B cell (primary cell): ENCODE measurements around the gene ARL5B.

Experiments used
- EZH2 ChIP-seq: IDR thresholded peaks from 2 replicates; pipeline ENCODE4 v1.6.1; 2012; ENCODE audit warnings: borderline replicate concordance, low read depth, mild to moderate bottlenecking, moderate library complexity, low read length; ENCODE audit not compliant: insufficient read depth, poor library complexity, severe bottlenecking
- TF ChIP-seq, protein P1 (sequence below): fragments of 200-600 bp; IDR thresholded peaks from one replicate; pipeline ENCODE4 v1.8.0; 2022; ENCODE audit warnings: antibody characterized with exemption, mild to moderate bottlenecking

DNA sequence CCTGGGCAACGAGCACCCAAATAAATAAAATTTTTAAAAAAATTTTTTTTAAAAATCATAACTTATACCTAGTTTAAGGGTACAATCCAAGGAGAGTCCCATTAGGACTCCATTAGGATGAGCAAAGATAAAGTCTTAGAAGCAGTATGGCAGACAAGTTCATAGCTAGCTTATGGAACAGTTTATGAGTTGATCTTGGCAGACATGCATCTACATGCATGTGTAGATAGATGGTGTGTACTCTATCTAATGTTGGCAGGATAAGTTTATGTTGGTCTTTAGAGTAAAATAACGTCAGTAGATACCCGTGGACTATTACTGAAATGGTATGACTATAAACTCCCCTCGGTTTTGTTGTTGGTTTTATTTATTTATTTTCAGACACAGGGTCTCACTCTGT lies 48.1 kb upstream of the ARL5B start:
- TF ChIP-seq, protein P1, sequence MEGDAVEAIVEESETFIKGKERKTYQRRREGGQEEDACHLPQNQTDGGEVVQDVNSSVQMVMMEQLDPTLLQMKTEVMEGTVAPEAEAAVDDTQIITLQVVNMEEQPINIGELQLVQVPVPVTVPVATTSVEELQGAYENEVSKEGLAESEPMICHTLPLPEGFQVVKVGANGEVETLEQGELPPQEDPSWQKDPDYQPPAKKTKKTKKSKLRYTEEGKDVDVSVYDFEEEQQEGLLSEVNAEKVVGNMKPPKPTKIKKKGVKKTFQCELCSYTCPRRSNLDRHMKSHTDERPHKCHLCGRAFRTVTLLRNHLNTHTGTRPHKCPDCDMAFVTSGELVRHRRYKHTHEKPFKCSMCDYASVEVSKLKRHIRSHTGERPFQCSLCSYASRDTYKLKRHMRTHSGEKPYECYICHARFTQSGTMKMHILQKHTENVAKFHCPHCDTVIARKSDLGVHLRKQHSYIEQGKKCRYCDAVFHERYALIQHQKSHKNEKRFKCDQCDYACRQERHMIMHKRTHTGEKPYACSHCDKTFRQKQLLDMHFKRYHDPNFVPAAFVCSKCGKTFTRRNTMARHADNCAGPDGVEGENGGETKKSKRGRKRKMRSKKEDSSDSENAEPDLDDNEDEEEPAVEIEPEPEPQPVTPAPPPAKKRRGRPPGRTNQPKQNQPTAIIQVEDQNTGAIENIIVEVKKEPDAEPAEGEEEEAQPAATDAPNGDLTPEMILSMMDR, result no peak
- TF ChIP-seq EZH2, result no peak
